Measurements from ENCODE around the gene NAP1L4. TPM values are rescaled to one million over a fixed set of nuclear protein-coding genes. Genes with fewer than 3 reads are reported as not detected.

NAP1L4 gene
- total and polyA plus RNA-seq, 4 donors, result 56.3 to 191 (median 77.3) TPM

DNA sequence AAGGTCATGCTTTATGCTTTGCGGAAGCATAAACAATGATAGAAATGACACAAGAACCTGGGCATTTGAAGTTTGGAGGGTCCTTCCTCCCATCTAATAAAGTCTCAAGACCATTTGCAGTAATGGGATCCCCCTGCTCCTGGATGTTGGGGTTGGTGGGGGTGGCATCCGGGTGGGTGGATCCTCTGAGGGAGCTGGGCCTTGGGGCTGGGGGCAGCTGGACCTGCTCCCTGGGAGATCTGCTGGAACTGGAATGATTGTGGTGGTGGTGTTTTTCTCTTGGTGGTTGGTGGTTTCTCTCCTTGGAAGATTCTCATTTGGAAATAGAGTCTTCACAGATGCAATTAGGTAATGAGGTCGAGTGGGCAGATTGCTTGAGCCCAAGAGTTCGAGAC lies 2.2 kb upstream of the NAP1L4 start:
- ATAC-seq (ENCODE audit: insufficient read depth, low FRiP score) (no peak), DNase-seq (no peak)
- no peak overlapping the region for H3K4me3 ChIP-seq
- H3K9me3 ChIP-seq (ENCODE audit: control insufficient read depth in 4 of 4, insufficient read depth in 3 of 4, low read length in 3 of 4), result no peaks in the 10 kb centered on the region
- no peak overlapping the region for H3K9ac ChIP-seq (ENCODE audit: insufficient read depth in 1 of 2, low read length in 2 of 2)
- peaks cover 0 to 26% (median 2%) of the 10 kb centered on the region in 5 donors for H3K4me1 ChIP-seq (ENCODE audit: control insufficient read depth in 5 of 5, insufficient read depth in 5 of 5, low read length in 5 of 5)
- WGBS, 2 donors, result 87 to 100% methylated on average over 4 of the region's 4 CpGs
- TF ChIP-seq CTCF (IDR thresholded peaks at IDR 0.05; ENCODE audit: control extremely low read depth, extremely low read depth), result no peak
- no peak overlapping the region for H3K27ac ChIP-seq (ENCODE audit: low read depth in 1 of 2, low read length in 1 of 2)
- no peaks in the 10 kb centered on the region for H3K27me3 ChIP-seq (ENCODE audit: control insufficient read depth in 3 of 3, insufficient read depth in 3 of 3, low read length in 2 of 3)
- H3K36me3 ChIP-seq (ENCODE audit: control insufficient read depth in 4 of 4, insufficient read depth in 4 of 4, low read length in 4 of 4), result peaks cover 0 to 4% (median 0%) of the 10 kb centered on the region in 4 donors

- Histone ChIP-seq H3K9ac (ENCODE audit: insufficient read depth in 1 of 2, low read length in 2 of 2) (no peak overlapping the region), H3K27ac (ENCODE audit: low read depth in 1 of 2, low read length in 1 of 2) (no peak overlapping the region), H3K36me3 (ENCODE audit: control insufficient read depth in 4 of 4, insufficient read depth in 4 of 4, low read length in 4 of 4) (peaks cover 0 to 3% (median 0%) of the 10 kb centered on the region in 4 donors), H3K9me3 (ENCODE audit: control insufficient read depth in 4 of 4, insufficient read depth in 3 of 4, low read length in 3 of 4) (no peaks in the 10 kb centered on the region), H3K4me1 (ENCODE audit: control insufficient read depth in 5 of 5, insufficient read depth in 5 of 5, low read length in 5 of 5) (peaks cover 6 to 40% (median 10%) of the 10 kb centered on the region in 5 donors), H3K27me3 (ENCODE audit: control insufficient read depth in 3 of 3, insufficient read depth in 3 of 3, low read length in 2 of 3) (no peaks in the 10 kb centered on the region), H3K4me3 (peak overlapping the region; percentile 55)
- DNase-seq (no peak), ATAC-seq (ENCODE audit: insufficient read depth, low FRiP score) (no peak)
- no peak for TF ChIP-seq CTCF (IDR thresholded peaks at IDR 0.05; ENCODE audit: control extremely low read depth, extremely low read depth)
- WGBS, 2 donors, result 31 to 32% methylated on average over 7 of the region's 7 CpGs
Observed at GRCh38 chr11:2992997-2993325, 832 bp upstream of the NAP1L4 start.

DNA sequence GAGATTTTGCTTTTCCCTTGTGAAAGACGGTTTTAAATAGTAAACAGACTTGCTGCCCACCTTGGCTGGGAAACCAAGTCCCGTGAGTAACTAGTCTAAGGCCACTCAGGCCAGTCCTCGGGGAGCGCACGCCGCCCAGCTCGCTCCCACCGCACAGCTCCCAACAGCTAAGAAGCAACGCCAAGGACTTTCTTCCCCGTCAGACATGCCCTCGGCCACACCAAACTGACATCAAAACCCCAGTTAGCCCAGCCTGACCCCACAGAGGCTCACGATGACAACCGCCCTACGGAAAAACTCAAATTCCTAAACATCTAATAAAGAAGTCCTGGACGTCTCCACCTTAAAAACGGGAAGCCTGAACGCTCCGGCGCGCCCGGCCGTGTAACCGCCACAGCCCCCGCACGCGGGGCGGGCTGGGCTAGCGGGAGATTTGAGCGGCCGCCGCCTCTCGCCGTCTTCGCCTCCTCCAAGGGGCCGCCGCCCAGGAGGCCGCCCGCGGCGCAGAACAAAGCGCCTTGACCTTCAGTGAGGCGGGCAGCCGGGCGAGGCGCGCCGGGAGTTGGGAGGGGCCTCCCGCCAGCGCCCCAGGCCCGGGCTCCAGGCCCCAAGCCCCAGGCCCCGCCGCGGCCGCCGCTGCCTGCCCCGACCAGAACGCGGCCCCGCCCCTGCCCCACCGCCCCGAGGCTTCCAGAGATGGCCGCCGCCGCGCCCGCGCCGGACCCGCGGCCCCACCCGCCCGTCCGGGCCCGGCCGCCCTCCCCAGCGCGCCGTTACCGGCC lies 486 bp downstream of the NAP1L4 start:
- WGBS, 2 donors, result 0 to 1% methylated on average over 45 to 79 of the region's 79 CpGs
- H3K36me3 ChIP-seq (ENCODE audit: control insufficient read depth in 4 of 4, insufficient read depth in 4 of 4, low read length in 4 of 4), result peaks cover 0 to 3% (median under 1%) of the 10 kb centered on the region in 4 donors
- H3K4me1 ChIP-seq (ENCODE audit: control insufficient read depth in 5 of 5, insufficient read depth in 5 of 5, low read length in 5 of 5), result peaks cover 10 to 41% (median 15%) of the 10 kb centered on the region in 5 donors
- no peak for TF ChIP-seq CTCF (IDR thresholded peaks at IDR 0.05; ENCODE audit: control extremely low read depth, extremely low read depth)
- H3K27ac ChIP-seq (ENCODE audit: low read depth in 1 of 2, low read length in 1 of 2), result peak overlapping the region; percentile 96 to 98
- H3K4me3 ChIP-seq, result peak overlapping the region; percentile 93
- DNase-seq (peak; percentile 20 to 43 (median 28)), ATAC-seq (ENCODE audit: insufficient read depth, low FRiP score) (peak; percentile 50)
- no peaks in the 10 kb centered on the region for H3K9me3 ChIP-seq (ENCODE audit: control insufficient read depth in 4 of 4, insufficient read depth in 3 of 4, low read length in 3 of 4)
- H3K9ac ChIP-seq (ENCODE audit: insufficient read depth in 1 of 2, low read length in 2 of 2), result peak overlapping the region; percentile 30 to 81
- no peaks in the 10 kb centered on the region for H3K27me3 ChIP-seq (ENCODE audit: control insufficient read depth in 3 of 3, insufficient read depth in 3 of 3, low read length in 2 of 3)
